Left colon (tissue), 2 donors: ENCODE data around the gene IL4. TPM values are rescaled to one million over a fixed set of nuclear protein-coding genes. Genes with fewer than 3 reads are reported as not detected.
A peak's percentile ranks its signal among the peaks of the same experiment; 100 is the strongest.
"Not testable (repeated sequence)": the region's sequence is repeated elsewhere in the genome, so short reads cannot be mapped to it uniquely, and the experiment has no call there.

Experiments used
- ATAC-seq: fragments of 200-7000 bp; cut with Tn5 transposase; one replicate; pipeline ENCODE4 v1.9.1; 2020; ENCODE audit warnings: mild to moderate bottlenecking, moderate library complexity
- DNase-seq, 2 donors: peaks; one replicate each; pipeline ENCODE4 v3.0.0-alpha.2; 2020
- intact Hi-C, 2 donors: fragments of 100-400 bp; cut with DNase I in 1 of 2; cut with micrococcal nuclease in 1 of 2; formaldehyde crosslinking; loops; one replicate each; pipeline versions ENCODE4 v1.11.2 to v1.14.0; 2022; cut with DNase I, micrococcal nuclease
- long read RNA-seq: library from polyadenylated mRNA; unstranded; transcript quantifications from one replicate; pipeline ENCODE4 v2.0.0, GENCODE V29; 2021
- total RNA-seq, 2 donors: library from RNA; stranded (reverse); fragmentation: NEBNext Ultra II Directional; extraction: Animal tissue kit (Norgen Biotek cat#: 25700); gene quantifications; one replicate each; pipeline ENCODE4 v1.2.1, GENCODE V29; 2021
- donor health status: DM: no; HTN: no; CAD: no.
- donor health status: DM: yes; HTN: yes; CAD: no.

The IL4 gene
- not detected for total RNA-seq
- long read RNA-seq = 0 reads

DNA sequence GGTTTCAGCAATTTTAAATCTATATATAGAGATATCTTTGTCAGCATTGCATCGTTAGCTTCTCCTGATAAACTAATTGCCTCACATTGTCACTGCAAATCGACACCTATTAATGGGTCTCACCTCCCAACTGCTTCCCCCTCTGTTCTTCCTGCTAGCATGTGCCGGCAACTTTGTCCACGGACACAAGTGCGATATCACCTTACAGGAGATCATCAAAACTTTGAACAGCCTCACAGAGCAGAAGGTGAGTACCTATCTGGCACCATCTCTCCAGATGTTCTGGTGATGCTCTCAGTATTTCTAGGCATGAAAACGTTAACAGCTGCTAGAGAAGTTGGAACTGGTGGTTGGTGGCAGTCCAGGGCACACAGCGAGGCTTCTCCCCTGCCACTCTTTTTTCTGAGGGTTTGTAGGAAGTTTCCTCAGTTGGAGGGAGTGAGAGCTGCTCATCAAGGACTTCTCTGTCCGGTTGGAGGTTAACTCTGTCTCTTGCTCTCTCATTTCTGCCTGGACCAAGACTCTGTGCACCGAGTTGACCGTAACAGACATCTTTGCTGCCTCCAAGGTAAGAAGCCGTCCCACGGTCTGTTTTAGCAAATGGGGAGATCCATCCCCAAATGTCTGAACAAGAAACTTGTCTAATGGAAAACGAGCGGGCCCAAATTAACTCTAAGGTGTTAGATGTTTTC, at the start of gene IL4:
Gene IL4 (plus strand): TSS at position 51 of the 692 bp plus-strand sequence. CDS start 62 bp downstream, at position 113.
- no peak for ATAC-seq
- intact Hi-C loops = no loop called here
- DNase-seq = no peak

DNA sequence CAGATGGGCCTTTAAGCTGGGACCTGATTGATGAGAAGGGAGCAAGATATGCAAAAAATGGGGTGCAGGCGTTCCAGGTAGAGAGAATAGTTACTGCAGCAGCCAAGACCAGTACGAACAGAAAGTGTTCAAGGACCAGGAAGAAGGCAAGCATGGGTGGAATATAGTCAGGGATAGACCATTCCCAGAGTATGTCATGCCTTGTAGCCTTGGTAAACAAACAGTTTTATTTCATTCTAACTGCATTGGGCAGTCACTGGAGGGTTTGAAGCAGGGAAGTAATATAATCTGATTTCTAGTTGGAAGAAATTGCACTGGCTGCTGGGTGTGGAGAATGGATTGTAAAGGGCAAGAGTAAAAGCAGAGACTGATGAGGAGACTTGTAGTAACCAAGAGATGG, 46.3 kb upstream of the IL4 start:
- intact Hi-C loops = no loop called here
- no peak for DNase-seq
- ATAC-seq = peak; percentile 97

DNA sequence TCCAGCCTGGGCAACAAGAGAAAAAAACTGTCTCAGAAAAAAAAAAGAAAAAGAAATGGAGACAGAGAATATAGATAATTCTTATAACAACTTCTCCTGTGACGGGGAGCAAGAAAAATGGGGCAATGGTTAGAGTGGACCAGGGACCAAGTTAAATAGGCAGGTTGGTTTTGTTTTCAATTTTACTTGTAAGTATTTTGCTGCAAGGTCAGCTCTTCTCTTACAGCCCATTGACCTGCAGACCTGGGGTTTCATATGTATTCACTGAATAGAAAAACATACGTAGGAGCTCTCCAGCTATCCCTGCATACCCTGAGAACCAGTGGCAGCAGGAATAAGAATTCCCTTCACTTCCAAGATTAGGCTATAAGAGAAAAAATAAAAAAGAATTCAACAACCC, 45.0 kb upstream of the IL4 start:
- no peak for ATAC-seq
- DNase-seq = no peak
- intact Hi-C loops = no loop called here

DNA sequence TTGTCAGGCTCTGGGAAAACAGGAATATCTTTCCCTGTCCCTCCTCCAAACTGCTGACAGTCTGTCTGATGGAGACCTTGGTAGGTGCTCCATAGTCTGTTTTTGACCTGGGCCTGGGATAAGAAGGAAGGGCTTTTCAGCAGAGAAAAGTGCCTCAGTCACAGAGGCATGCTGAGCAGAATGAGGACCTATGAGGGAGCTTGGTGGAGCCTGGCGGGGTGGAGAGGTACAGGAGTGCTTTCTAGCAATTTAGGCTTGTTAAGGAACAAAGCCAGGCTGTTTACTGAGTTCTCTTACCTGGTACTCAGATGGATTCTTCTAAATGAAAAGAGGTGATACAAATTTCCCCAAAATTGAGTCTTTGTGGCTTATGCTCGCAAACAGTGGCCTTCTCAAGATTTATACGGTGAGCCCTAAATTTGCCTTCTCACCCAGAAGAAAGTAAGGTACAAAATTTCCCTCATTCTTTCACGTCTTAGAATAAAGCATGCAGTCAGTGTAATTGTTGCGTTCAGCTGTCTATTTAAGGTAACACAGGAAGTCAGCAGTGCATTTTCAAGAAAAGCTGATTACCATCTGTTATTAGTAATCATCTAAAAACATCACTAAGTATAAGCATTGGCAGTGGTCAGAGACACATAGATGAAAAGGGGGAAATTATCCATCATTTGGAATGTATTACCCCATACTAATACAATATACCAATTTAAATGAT, 44.4 kb upstream of the IL4 start:
- intact Hi-C loops = no loop called here
- ATAC-seq = no peak
- no peak for DNase-seq

DNA sequence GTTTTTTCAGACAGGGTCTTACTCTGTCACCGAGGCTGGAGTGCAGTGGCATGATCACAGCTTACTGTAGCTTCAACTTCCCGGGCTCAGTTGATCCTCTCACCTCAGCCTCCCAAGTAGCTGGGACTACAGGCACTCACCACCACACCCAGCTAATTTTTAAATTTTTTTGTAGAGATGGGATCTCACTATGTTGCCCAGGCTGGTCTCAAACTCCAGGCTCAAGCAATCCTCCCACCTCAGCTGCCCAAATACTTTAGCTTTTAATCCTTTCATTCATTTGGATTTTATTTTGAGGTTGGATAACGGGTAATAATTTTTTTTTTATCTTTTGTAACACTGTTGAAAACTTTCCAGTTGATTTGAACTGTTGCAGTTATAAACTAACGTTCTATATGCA, 40.2 kb upstream of the IL4 start:
- ATAC-seq, DNase-seq, intact Hi-C loops: not testable (repeated sequence)

DNA sequence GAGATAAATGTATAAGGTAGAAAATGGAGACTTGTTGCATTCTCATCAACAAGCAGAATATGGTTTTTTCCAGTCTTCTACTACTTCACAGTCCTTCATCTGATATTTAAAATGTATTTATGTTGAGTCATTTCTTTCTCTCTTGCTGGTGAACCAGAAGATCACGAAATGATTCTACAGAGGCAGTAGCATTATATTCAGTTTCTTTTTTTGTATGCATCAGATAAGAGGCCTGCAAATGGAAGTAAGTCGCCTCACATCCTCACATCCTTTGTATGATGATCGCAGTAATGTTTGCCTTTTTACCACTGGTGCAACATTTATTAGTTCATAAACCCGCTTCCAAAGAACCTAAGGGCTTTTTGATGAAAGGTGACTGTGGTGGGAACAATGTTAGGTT, 37.9 kb upstream of the IL4 start:
- intact Hi-C loops = no loop called here
- no peak for DNase-seq
- no peak for ATAC-seq

DNA sequence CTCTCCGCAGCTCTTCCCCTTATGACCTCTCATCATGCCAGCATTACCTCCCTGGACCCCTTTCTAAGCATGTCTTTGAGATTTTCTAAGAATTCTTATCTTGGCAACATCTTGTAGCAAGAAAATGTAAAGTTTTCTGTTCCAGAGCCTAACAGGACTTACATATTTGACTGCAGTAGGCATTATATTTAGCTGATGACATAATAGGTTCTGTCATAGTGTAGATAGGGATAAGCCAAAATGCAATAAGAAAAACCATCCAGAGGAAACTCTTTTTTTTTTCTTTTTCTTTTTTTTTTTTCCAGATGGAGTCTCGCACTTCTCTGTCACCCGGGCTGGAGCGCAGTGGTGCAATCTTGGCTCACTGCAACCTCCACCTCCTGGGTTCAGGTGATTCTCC, 36.5 kb upstream of the IL4 start:
- no peak for DNase-seq
- intact Hi-C loops = no loop called here
- ATAC-seq = no peak

DNA sequence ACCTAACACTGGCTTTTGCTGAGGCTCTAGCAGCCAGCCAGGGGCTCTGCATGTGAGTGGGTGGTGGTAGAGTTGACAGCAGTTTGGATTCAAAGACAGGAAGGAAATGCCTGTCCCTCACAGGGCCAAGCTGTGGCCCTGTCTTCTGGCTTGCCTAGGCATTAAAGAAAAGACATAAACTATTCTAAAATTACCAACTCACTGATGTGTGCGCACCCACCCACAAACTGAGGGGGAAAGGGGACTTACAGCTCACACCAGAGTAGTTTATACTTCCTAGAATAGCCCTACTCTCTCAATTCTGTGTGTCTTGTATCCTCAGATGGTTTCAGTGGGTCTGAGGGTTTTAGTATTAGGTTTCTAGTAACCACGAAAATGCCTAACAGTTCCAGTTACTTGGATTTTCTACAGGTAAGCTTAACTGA, 34.1 kb upstream of the IL4 start:
- DNase-seq (no peak), ATAC-seq (no peak)
- intact Hi-C loops = no loop called here

DNA sequence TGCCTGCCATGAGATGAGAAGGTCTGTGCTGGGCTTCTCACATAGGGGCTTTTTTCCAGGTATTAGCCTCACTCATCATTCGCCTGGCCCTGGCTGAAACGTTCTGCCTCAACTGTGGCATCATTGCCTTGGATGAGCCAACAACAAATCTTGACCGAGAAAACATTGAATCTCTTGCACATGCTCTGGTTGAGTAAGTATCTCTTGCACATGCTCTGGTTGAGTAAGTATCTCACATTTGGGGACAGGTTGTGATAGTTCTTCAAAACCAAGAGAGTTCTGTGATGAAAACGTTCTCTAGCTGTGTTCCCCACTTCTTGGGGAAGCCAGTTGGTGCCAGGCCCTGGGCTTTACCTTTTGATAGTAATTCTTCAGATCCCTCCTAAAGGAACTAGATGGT, 33.2 kb upstream of the IL4 start:
- DNase-seq (no peak), ATAC-seq (no peak)
- intact Hi-C loops = no loop called here

DNA sequence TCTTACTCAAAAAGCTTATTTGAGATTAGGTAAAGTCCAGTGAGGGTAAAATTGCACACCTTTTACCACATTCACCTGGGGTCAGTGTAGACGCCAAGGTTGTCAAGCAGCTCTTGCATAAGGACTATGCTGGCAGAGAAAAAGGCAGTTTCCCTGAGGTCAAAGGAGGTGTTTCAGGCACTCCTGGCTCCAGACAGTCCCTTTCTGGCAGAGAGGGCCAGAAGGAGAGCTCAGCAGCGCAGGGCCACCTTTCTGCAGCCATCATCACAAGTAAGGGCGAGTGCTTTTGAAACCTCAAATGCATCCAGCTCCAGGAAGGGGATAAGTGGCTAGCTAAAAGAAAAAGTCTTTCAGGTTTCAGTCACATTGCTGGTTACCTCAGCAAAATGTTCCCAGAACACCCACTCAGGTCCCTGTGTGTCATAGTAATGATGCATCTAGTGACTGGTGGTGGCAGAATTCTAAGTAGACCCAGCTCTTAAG, 32.5 kb upstream of the IL4 start:
- intact Hi-C loops = no loop called here
- no peak for ATAC-seq
- DNase-seq = no peak

DNA sequence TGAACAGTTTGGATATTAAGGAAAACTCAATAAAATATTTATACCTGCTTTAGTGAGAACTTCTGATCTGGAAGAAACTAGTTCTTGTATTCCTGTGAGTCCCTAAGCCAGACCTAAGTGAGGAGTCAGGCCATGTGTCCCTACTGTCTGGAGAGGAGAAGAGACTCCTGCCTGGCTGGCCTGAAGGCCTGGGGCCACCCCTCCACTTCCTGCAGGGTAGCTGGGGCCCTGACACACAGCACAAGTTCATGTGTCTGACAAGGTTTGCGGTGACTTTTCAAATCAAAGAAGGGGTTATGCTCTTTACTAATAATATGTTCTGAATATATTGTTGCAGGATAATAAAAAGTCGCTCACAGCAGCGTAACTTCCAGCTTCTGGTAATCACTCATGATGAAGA, 31.9 kb upstream of the IL4 start:
- ATAC-seq (no peak), DNase-seq (no peak)
- intact Hi-C loops = no loop called here

DNA sequence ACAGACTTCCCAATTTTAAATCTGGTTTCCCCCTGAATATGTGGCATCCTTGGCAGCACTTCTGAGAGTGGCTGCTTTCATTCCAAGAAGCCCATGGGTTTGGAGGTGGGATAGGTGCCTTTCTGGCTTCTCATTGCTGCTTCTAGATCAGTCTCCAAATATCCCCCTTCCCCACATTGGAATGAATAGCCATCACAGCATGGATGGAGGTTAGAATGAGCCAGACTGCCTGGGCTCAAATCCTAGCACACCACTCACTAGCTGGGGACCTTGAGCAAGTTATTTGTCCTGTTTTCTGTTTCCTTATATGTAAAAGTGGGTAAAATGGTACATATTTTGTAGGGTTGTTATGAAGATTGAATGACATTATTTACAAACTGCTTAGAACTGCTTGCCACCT, 29.6 kb upstream of the IL4 start:
- ATAC-seq (no peak), DNase-seq (no peak)
- intact Hi-C loops = no loop called here

DNA sequence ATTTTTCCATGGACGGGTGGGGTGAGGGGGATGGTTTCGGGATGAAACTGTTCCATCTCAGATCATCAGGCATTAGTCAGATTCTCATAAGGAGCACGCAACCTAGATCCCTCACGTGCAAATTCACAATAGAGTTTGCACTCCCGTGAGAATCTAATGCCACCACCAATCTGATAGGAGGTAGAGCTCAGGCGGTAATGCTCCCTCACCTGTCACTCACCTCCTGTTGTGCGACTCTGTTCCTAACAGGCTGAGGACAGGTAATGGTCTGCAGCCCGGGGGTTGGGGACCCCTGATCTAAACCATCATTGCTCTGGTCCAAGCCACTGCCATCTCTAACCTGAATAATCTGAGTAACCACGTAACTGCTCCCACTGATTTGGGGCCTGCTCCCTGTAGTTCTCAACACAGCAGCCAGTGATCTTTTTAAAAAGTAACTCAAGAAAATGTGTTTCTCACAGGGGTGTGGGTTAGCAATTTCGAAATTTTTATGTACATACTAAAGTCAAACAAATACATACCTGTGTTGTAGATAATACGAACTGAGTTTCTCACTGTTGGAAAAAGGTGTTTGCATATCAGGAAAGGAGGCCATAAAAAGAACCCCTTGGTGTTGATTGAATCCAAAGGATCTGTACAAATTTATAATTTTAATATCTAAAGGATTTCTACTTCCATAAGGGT, 27.1 kb upstream of the IL4 start:
- ATAC-seq (peak; percentile 11), DNase-seq (no peak)
- intact Hi-C loops = no loop called here

DNA sequence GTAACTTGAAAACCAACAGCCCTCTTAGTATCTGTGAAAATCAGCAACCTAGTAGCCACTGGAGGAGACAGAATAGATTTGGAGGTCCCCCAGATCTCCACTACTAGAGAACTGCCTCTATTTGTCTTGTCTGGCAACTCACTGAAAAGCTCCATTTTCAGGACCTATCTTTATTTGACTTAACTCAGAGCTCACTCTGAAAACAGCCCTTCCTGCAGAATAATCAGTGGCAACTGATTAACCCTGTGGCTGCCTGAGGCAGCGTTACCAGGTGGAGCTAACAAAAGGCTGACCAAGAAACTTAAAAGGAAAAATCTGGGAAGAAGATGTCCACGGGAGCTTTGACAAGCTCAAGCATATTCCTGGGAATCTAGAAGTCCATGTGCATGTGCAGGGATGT, 26.3 kb upstream of the IL4 start:
- ATAC-seq = no peak
- intact Hi-C loops = no loop called here

DNA sequence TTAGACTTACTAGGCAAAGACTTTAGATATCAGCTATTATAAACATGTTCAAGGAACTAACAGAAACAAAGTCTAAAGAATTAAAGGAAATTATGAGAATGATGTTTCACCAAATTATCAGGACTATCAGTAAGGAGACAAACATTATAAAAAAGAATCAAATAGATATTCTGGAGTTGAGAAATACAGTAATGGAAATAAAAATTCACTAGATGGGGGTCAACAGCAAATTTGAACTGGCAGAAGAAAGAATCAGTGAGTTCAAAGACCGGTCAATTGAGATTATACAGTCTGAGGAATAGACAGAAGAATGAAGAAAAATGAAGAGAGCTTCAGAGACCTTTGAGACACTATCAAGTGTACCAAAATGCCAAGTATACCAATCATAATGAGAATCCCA, 25.4 kb upstream of the IL4 start:
- no peak for DNase-seq
- ATAC-seq = no peak
- intact Hi-C loops = no loop called here

More for the DNA sequence above, 26.3 kb upstream of the IL4 start:
- no peak for DNase-seq

DNA sequence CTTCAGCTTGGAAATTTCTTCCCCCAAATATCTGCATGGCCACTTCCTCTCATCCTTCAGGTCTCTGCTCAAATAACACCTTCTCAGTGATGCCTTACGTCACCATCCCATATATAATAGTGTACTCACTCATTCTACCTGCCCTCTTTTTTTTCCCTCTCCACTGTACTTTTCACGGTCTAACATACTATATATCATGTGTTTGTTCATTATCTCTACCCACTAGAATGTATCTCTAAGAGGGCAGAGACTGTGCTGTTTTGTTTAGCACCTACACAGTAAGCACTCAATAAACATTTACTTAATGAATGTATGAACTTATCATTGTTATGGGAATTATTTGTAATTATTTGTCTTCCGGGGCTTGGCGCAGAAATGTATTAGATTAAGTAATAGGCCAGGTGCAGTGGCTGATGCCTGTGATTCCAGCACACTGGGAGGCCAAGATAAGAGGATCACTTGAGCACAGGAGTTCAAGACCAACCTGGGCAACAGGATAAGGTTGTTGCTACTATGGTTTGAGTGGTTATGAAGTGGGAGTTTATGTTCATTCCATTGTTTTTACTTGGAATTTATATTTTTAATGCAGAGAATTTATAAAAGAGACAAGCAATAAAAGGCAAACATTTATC, 21.8 kb upstream of the IL4 start:
- intact Hi-C loops = no loop called here
- no peak for ATAC-seq
- DNase-seq = no peak

DNA sequence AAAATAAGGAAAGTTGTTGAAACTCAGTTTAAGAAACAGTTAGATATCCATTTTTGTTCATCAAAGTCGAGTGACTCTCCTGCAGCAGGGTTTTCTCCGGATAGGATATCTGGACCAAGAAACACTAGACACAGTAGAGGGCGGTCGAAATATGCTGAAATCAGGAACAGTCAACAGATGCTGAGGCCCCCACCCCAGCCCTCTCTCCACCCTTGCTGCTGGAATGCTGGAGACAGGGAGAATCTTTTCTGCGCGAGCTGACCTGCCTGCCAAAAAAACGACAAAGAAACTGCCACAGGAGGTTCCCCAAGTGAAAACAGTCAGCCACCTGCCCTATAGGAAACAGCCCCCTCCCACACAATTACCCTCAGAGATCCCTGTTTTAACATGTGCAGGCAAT, 20.1 kb upstream of the IL4 start:
- intact Hi-C loops = no loop called here
- DNase-seq (no peak), ATAC-seq (no peak)

DNA sequence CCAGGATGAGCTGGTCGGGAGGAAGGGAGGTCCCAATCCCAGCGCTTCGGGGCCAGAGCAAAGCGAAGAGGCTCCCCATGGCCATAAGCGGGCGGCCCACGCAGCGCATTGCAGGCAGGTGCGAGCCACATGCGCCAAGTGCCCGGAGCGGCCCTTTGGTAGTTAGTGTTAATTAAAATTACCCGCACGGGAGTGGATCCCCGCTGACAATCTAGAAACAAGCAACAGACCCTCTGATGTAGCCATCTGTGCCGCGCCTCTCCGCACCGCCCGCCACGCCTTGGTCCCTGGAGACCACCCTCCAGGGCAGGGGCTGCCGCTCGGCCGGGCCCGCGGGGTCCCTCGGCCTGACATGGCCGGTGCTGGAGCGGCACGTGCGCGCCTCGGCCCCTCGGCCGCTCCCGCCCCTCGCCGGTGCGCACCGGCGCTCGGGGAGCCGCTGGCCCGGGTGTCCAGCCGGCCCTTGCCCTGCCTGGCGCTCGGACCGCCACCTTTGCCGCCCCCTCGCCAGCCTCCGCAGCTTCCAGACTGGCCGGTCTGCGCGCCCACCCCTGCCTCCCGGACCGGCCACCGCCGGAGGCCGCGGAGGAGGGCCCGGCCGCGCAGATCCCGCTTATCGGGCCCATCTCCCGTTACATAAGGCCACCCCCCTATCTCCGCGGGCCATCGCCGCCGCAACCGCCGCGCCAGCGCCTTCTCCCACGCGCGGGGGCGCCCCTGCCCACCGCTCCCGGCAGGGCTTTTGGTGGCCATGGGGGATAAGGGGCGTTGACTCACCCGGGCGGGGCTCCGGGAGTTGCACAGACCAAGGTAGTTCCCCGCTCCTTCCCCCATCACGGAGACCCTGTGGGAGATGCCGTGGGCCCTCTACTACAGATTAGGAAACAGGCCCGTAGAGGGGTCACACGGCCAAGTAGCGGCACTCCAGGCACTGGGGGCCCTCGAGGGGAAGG, 17.7 kb upstream of the IL4 start:
- intact Hi-C loops = no loop called here
- ATAC-seq (no peak), DNase-seq (no peak)
